ENCODE data around the gene KCNQ1.

KCNQ1 gene

GRCh38 chr11:2440646-2441045, 4.2 kb upstream of the KCNQ1 start:
- Histone ChIP-seq H3K4me2 (ENCODE audit: insufficient read depth, low read length) (no peak overlapping the region), H4K20me1 (ENCODE audit: insufficient read depth, low read length) (no peaks in the 10 kb centered on the region; the same call in 1 of the 2 replicates), H3K79me2 (ENCODE audit: insufficient read depth, low read length) (no peaks in the 10 kb centered on the region), H3K9me3 (ENCODE audit: insufficient read depth, low read length, severe bottlenecking) (no peaks in the 10 kb centered on the region), H3K4me3 (ENCODE audit: low read depth in 1 of 2, low read length in 2 of 2) (no peak overlapping the region), H3K9ac (ENCODE audit: low read depth, low read length) (no peak overlapping the region), H3K36me3 (ENCODE audit: insufficient read depth, low read length) (no peaks in the 10 kb centered on the region), H3K27ac (ENCODE audit: low read length) (no peak overlapping the region), H3K27me3 (ENCODE audit: insufficient read depth, low read length, poor library complexity) (no peaks in the 10 kb centered on the region), H3K4me1 (ENCODE audit: insufficient read depth, low read length) (peaks cover 12% of the 10 kb centered on the region; the same call in 1 of the 2 replicates), H2AFZ (ENCODE audit: low read depth, low read length) (no peak overlapping the region)
- DNase-seq = no peak
- TF ChIP-seq CTCF (IDR thresholded peaks at IDR 0.05; ENCODE audit: borderline replicate concordance, extremely low read depth, low read length, poor library complexity, severe bottlenecking) (no peak), EZH2 (IDR thresholded peaks at IDR 0.05; ENCODE audit: borderline replicate concordance, low read depth, low read length, severe bottlenecking) (no peak)
- ATAC-seq (ENCODE audit: insufficient read depth, low read depth) = no peak

GRCh38 chr11:2441171-2441570, 3.6 kb upstream of the KCNQ1 start:
- no peaks in the 10 kb centered on the region for H3K79me2 ChIP-seq (ENCODE audit: insufficient read depth, low read length)
- ATAC-seq (ENCODE audit: insufficient read depth, low read depth) = no peak
- no peak overlapping the region for H3K9ac ChIP-seq (ENCODE audit: low read depth, low read length)
- no peak for TF ChIP-seq EZH2 (IDR thresholded peaks at IDR 0.05; ENCODE audit: borderline replicate concordance, low read depth, low read length, severe bottlenecking)
- TF ChIP-seq CTCF (IDR thresholded peaks at IDR 0.05; ENCODE audit: borderline replicate concordance, extremely low read depth, low read length, poor library complexity, severe bottlenecking) = no peak
- no peak overlapping the region for H3K4me3 ChIP-seq (ENCODE audit: low read depth in 1 of 2, low read length in 2 of 2)
- H3K27me3 ChIP-seq (ENCODE audit: insufficient read depth, low read length, poor library complexity) = no peaks in the 10 kb centered on the region
- no peak for DNase-seq
- H3K9me3 ChIP-seq (ENCODE audit: insufficient read depth, low read length, severe bottlenecking) = no peaks in the 10 kb centered on the region
- no peaks in the 10 kb centered on the region; the same call in none of the 2 replicates for H4K20me1 ChIP-seq (ENCODE audit: insufficient read depth, low read length)
- H2AFZ ChIP-seq (ENCODE audit: low read depth, low read length) = no peak overlapping the region
- H3K4me2 ChIP-seq (ENCODE audit: insufficient read depth, low read length) = no peak overlapping the region
- peaks cover 12% of the 10 kb centered on the region; the same call in 1 of the 2 replicates for H3K4me1 ChIP-seq (ENCODE audit: insufficient read depth, low read length)
- H3K36me3 ChIP-seq (ENCODE audit: insufficient read depth, low read length) = no peaks in the 10 kb centered on the region
- no peak overlapping the region for H3K27ac ChIP-seq (ENCODE audit: low read length)

GRCh38 chr11:2442589-2442988, 2.2 kb upstream of the KCNQ1 start:
- Histone ChIP-seq H3K27ac (ENCODE audit: low read length) (no peak overlapping the region), H3K4me2 (ENCODE audit: insufficient read depth, low read length) (no peak overlapping the region), H3K36me3 (ENCODE audit: insufficient read depth, low read length) (no peaks in the 10 kb centered on the region), H3K79me2 (ENCODE audit: insufficient read depth, low read length) (no peaks in the 10 kb centered on the region), H2AFZ (ENCODE audit: low read depth, low read length) (no peak overlapping the region), H3K9me3 (ENCODE audit: insufficient read depth, low read length, severe bottlenecking) (no peaks in the 10 kb centered on the region), H3K4me1 (ENCODE audit: insufficient read depth, low read length) (peaks cover 12% of the 10 kb centered on the region; the same call in 1 of the 2 replicates), H3K9ac (ENCODE audit: low read depth, low read length) (no peak overlapping the region), H3K27me3 (ENCODE audit: insufficient read depth, low read length, poor library complexity) (no peaks in the 10 kb centered on the region), H3K4me3 (ENCODE audit: low read depth in 1 of 2, low read length in 2 of 2) (no peak overlapping the region), H4K20me1 (ENCODE audit: insufficient read depth, low read length) (peaks cover 4% of the 10 kb centered on the region; the same call in 1 of the 2 replicates)
- DNase-seq = peak; percentile 43
- peak; percentile 88 for ATAC-seq (ENCODE audit: insufficient read depth, low read depth)
- no peak for TF ChIP-seq EZH2 (IDR thresholded peaks at IDR 0.05; ENCODE audit: borderline replicate concordance, low read depth, low read length, severe bottlenecking)
- no peak for TF ChIP-seq CTCF (IDR thresholded peaks at IDR 0.05; ENCODE audit: borderline replicate concordance, extremely low read depth, low read length, poor library complexity, severe bottlenecking)

- H3K9ac ChIP-seq (ENCODE audit: low read depth, low read length) = no peak overlapping the region
- ATAC-seq (ENCODE audit: insufficient read depth, low read depth) (no peak), DNase-seq (no peak)
- H3K4me3 ChIP-seq (ENCODE audit: low read depth in 1 of 2, low read length in 2 of 2) = no peak overlapping the region
- H3K9me3 ChIP-seq (ENCODE audit: insufficient read depth, low read length, severe bottlenecking) = no peaks in the 10 kb centered on the region
- H3K27me3 ChIP-seq (ENCODE audit: insufficient read depth, low read length, poor library complexity) = no peaks in the 10 kb centered on the region
- TF ChIP-seq EZH2 (IDR thresholded peaks at IDR 0.05; ENCODE audit: borderline replicate concordance, low read depth, low read length, severe bottlenecking) (no peak), CTCF (IDR thresholded peaks at IDR 0.05; ENCODE audit: borderline replicate concordance, extremely low read depth, low read length, poor library complexity, severe bottlenecking) (no peak)
- H3K36me3 ChIP-seq (ENCODE audit: insufficient read depth, low read length) = no peaks in the 10 kb centered on the region
- no peaks in the 10 kb centered on the region for H3K79me2 ChIP-seq (ENCODE audit: insufficient read depth, low read length)
- H4K20me1 ChIP-seq (ENCODE audit: insufficient read depth, low read length) = peaks cover 8% of the 10 kb centered on the region
- H3K4me1 ChIP-seq (ENCODE audit: insufficient read depth, low read length) = peaks cover 12% of the 10 kb centered on the region; the same call in 1 of the 2 replicates
- no peak overlapping the region for H3K27ac ChIP-seq (ENCODE audit: low read length)
- no peak overlapping the region for H3K4me2 ChIP-seq (ENCODE audit: insufficient read depth, low read length)
- H2AFZ ChIP-seq (ENCODE audit: low read depth, low read length) = no peak overlapping the region
These were observed 1.4 kb upstream of the KCNQ1 start for GRCh38 chr11:2443406-2443805.
